ENCODE results near the gene ANKFY1.

Gene ANKFY1

DNA sequence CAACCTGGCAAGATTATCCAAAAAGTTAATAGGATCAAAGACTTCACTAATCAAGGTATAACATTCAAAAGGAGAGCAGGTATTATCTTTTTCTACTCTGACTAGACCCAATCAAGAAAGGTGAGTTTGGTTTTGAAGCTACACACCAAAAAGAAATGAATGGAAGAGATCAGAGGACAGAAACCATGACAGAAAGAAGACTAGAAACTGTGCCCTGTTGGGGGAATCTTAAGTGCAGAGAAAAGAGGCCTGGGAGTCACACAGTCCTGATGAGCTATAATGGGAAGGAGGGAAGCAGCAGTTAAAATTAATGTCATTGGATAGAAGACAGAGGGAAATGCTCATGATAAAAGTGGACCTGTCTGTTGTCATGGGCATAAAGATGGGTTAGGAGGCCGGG lies 138.2 kb downstream of the ANKFY1 start:
- no peak for DNase-seq (ENCODE audit: low read depth in 3 of 3, low spot score in 1 of 3)

DNA sequence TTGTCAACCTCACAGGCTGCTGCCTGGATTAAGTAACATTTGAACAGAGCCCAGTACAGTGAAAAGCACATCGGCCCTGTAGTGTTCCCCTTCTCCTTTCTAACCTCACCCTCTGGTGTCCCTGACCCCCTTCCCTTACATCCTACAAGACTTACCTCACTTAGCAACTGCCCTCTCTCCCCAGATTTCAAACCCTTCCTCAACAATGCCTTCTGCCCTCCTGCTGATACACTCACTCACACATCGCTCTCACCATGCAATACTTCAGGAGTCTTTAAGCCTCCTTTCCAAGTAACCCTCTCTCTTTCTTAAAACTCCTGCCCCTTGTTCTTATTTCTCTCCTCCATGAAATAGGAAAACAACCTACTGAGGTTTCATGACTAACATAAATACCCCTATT lies 138.8 kb downstream of the ANKFY1 start:
- no peak for DNase-seq (ENCODE audit: low read depth in 3 of 3, low spot score in 1 of 3)

GRCh38 chr17:4120332-4120731 lies 143.4 kb downstream of the ANKFY1 start:
- no peak for DNase-seq (ENCODE audit: low read depth in 3 of 3, low spot score in 1 of 3)

DNA sequence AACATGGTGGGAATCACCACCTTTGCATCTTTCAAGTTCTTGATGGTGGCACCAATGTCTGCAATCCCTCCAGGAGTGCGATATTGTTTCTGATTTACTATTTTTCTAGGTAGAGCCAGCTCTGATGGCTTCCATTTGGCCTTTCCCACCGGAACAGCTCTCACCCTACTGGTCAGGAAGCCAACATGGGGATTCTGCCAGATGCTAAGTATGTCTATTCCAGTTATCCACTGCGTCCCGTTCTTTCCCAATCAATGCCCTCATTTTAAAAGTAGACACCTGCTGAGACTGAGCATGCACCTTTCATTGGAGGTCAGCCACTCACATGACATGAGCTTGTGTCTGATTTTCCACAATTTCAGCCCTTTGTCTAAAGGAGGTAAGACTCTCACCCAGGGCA lies 144.5 kb downstream of the ANKFY1 start:
- no peak for DNase-seq (ENCODE audit: low read depth in 3 of 3, low spot score in 1 of 3)

- DNase-seq (ENCODE audit: low read depth in 3 of 3, low spot score in 1 of 3): no peak
These were observed 145.6 kb downstream of the ANKFY1 start for GRCh38 chr17:4118015-4118743.

DNA sequence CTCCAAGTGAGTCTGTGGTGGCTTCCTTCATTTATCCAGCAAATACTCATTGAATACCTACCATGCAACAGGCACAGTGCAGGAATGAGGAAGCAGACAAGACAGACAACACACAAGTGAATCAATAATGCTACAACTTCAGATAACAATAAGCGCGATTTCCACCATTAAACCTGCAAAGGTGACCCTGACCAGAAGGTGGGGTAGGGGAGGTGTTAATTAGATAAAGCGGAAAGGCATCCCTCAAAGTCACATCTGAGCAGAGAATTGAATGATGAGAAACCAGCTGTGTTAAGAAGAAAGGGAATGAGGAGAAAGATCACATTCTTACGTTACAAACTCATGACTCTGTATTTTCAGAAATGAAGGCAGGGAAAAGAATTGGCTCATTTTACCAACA lies 147.3 kb downstream of the ANKFY1 start:
- no peak for DNase-seq (ENCODE audit: low read depth in 3 of 3, low spot score in 1 of 3)

Data from stimulated activated CD4-positive, alpha-beta T cell treated with anti-CD3 and anti-CD28 coated beads, TNF-alpha, amount 100 ng/mL, for 1 hour (primary cell).